Effector CD4-positive, alpha-beta T cell (primary cell): ENCODE results near the gene ARHGEF11.

Source experiments
- DNase-seq: peaks from one replicate; pipeline ENCODE4 v3.0.0-alpha.2; 2020

Gene ARHGEF11

GRCh38 chr1:156999596-157000320 lies 45.8 kb downstream of the ARHGEF11 start:
- DNase-seq, result no peak

DNA sequence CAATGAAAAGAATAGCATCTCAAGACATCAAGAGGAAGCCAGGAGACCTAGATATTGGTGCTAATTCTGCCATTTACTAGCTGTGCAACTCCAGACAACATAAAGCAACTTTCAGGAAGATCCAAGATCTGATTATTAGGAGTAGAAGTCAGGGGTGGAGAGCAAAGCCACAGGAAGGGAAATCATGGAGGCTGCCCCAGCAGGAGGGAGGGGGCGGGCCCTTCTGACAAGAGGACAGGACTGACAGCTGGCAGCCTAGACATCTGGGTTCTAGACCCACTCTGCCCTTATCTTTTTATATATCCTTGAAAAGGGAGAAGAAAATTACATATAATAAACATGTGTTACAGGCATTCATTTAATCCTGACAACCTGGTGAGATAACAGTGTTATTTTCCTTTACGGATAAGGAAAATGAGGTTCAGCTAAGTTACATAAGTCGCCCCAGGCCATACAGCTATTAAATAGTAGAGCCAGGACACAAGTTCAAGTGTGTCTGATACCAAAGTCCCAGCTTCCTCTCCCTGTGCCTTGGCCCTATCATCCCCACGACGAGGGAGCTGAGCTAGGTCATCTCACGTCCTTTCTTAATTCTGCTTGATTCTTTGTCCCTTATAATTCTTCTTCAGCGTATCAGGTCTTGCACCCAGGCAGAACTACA lies 46.6 kb downstream of the ARHGEF11 start:
- no peak for DNase-seq

- DNase-seq, result no peak
These were observed 47.2 kb downstream of the ARHGEF11 start for GRCh38 chr1:156998301-156998700.

- no peak for DNase-seq
These were observed 50.1 kb downstream of the ARHGEF11 start for GRCh38 chr1:156995412-156995811.

GRCh38 chr1:156994277-156994676 lies 51.3 kb downstream of the ARHGEF11 start:
- DNase-seq, result no peak

- DNase-seq, result no peak
These were observed 52.0 kb downstream of the ARHGEF11 start for GRCh38 chr1:156993426-156994147.

- no peak for DNase-seq
These were observed 53.3 kb downstream of the ARHGEF11 start for GRCh38 chr1:156992215-156992614.

GRCh38 chr1:156987715-156988114 lies 57.8 kb downstream of the ARHGEF11 start:
- no peak for DNase-seq

DNA sequence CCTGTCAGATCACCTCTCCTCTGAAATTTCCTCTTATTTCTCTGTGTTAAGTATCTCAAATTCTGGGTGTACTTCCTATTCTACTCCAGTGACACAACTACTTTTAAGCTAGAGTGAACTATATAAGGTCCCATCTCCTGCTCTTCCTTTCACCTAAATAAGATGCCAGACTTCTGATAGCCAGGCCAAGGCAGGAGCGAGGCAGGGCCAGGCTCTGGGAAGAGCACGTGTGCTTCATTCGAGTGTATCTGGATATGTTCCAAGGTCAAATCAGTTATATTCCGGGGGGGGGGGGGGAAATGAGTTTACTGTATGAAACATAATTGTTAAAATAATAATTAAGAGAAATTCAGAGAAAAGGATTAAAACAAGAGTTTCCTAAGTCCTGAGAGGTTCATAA lies 65.0 kb downstream of the ARHGEF11 start:
- DNase-seq, result no peak

- no peak for DNase-seq
These were observed 70.5 kb downstream of the ARHGEF11 start for GRCh38 chr1:156975084-156975483.

- no peak for DNase-seq
These were observed 72.1 kb downstream of the ARHGEF11 start for GRCh38 chr1:156973417-156973816.

DNA sequence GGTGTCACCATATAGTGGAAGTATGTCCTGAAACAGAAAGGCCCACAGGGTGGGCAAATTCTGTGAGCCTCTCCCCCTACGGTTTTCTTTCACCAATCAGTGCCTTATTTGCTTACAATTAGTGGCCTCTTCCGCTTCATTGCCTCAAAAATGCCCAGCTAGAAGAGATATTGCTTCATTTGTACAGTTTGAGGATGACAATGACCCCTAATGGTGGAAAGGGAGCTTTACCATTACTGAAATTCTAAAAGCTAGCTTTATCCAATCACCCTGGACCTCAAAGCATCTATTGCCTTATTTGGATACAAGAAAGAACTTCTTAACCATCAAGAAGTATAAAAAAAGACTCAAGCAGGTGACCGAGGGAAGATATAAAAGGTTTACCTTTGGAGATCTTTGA lies 75.5 kb downstream of the ARHGEF11 start:
- DNase-seq, result no peak

DNA sequence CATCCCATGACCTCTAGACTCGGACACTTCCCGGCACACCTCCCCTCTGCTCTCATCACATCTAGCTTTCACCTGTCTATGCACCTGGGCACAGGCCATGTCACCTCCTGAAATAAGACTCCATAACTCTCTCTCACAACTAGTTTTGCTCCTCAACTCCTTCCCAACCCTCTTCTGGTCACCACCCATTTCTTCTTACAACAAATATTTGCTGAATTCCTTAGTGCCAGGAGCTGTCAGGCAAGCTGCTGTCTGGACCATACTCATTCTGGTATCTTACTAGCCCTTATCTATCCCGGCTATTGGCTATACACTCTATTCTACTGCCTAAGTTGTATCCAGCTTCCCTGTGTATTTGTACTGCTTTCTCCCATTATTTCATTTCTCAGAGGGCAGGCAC lies 76.0 kb downstream of the ARHGEF11 start:
- no peak for DNase-seq

GRCh38 chr1:156964441-156964840 lies 81.1 kb downstream of the ARHGEF11 start:
- DNase-seq, result no peak

DNA sequence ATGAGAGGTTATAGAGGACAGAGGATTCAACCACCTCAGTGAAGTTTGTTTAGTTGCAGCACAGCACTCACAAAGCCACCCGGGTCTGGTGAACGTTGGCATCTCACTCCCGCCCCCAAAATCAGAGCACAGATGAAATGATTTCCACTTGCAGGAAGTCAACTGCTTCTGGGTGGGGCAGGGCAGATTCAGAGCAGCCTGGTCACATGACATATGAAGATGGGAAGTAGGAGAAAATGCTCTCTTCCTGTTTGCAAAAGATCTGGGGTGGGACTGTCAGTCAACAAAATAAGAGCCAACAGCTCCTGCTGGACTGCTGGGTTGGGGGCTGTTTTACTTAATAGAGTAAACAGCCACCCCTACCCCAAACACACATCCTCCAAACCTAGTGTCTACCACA lies 81.9 kb downstream of the ARHGEF11 start:
- DNase-seq, result peak; percentile 13

GRCh38 chr1:156961709-156962108 lies 83.8 kb downstream of the ARHGEF11 start:
- DNase-seq, result no peak

DNA sequence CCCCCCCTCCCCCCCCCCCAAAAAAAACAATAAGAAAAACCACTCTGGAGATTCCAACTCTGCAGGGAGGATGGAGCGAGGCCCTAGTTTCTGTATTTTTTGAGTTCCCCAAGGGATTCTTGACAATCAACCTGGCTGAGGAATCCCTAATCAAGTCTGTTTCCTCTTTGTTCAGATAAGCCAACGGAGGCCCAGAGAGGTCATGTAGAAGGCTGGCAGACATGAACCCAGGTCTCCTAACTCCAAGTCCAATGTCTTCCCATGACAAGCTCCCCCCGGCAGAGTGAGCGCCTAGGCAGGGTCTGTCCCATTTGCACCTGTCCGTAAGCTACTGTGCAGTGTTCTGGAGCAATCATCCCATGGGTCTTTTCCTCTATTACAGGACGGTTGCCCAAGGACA lies 85.6 kb downstream of the ARHGEF11 start:
- no peak for DNase-seq

DNA sequence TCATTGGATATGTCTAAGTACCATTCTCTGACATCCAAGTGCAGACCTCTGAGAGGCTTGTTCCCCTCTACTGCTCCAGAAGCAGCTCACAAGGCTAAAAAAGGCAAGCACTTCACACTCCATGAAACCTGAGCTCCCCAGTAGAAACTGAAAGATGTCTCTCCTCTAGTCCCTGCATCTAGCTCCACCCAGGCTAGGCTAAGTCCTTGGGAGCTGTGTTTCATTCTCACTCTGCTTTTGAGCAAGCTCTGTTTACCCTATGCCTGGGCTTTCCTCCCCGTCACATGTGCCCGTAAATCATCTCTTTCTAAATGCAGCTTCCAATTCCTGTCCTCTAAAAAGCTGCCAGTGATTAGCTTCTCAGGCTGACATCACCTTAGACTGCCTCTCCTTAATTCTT lies 86.1 kb downstream of the ARHGEF11 start:
- DNase-seq, result no peak

DNA sequence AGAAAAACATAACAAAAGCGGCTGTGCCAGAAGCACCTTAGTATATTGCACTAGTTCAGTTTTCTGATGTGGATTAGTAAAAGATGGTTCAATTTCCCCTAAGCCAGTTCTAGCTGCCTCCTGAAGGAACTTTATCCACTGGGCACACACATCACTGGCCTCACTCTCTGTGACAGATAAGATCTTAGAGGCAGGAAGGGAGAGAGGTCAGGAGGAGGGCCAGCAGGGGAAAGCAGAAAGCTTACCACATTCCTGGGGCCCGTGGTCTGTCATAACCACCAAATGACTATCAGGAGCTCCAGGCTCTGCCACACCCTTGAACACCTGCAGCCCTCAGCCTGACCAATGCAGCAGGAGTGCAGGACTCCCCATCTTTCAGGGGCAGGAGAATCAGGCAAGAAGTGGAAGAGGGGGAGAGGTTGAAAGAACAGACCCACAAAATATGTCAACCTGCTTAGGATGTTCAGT lies 87.3 kb downstream of the ARHGEF11 start:
- DNase-seq, result no peak

GRCh38 chr1:156957634-156958033 lies 87.9 kb downstream of the ARHGEF11 start:
- no peak for DNase-seq

DNA sequence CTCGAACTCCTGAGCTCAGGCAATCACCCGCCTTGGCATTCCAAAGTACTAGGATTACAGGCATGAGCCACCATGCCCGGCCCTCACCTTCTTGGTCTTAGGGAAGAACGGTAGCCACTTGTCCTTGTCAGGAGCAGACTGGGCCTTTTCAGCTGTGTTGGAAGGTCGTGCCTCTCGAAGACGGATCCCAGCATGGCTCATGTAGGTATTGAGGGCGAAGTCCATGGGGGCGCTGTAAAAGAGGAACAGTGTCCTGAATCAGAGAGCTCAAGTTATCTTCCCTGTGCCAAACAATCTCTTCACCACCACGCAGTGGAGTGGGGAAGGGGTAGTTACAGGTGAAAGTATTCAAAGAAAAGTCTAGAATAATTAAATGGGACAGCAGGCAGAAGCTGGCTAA lies 89.2 kb downstream of the ARHGEF11 start:
- DNase-seq, result no peak

GRCh38 chr1:156953571-156953970 lies 92.0 kb downstream of the ARHGEF11 start:
- DNase-seq, result no peak

- DNase-seq, result no peak
These were observed 94.2 kb downstream of the ARHGEF11 start for GRCh38 chr1:156951371-156951770.

DNA sequence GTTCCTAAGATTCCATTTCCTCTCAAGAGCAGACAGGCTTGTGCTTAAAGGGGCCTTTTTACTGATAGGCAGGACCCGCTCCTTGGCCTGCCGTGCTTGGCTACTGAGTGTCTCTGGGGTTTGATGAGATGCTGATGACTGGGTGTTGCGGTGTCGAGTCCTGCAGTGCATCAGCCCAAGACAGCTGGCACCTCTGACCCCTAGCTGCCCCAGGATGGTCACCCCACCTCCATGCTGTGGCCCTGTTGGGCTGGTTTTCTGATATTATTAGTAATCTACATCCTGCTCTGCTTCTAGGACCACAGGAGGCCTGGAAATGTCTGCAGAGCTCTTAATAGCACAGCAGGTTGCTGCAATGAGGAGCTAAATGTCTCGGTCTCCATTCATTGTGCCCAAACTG lies 96.4 kb downstream of the ARHGEF11 start:
- no peak for DNase-seq
